Mesothelial cell of epicardium (in vitro differentiated cells): ENCODE data around the gene TAF9B. TPM values are rescaled to one million over a fixed set of nuclear protein-coding genes. Genes with fewer than 3 reads are reported as not detected.
"Not testable (repeated sequence)": the region's sequence is repeated elsewhere in the genome, so short reads cannot be mapped to it uniquely, and the experiment has no call there.

Experiments used
- DNase-seq, 2 experiments: peaks; one replicate each; pipeline ENCODE4 v3.0.0; 2021; ENCODE audit warnings: low spot score in 2 of 2; ENCODE audit not compliant: unreplicated experiment in 2 of 2
- H3K27ac Mint-ChIP-seq: 2 replicates; pipeline ENCODE4 v1.8.0; 2021; ENCODE audit warnings: mixed read lengths
- H3K27me3 Mint-ChIP-seq: 2 replicates; pipeline ENCODE4 v1.8.0; 2021; ENCODE audit warnings: low read depth, mixed read lengths
- H3K36me3 Mint-ChIP-seq: 2 replicates; pipeline ENCODE4 v1.8.0; 2021; ENCODE audit warnings: mixed read lengths
- H3K4me1 Mint-ChIP-seq: 2 replicates; pipeline ENCODE4 v1.8.0; 2021; ENCODE audit warnings: mixed read lengths
- H3K4me3 Mint-ChIP-seq: 2 replicates; pipeline ENCODE4 v1.8.0; 2021; ENCODE audit warnings: mild to moderate bottlenecking, moderate library complexity, mixed read lengths
- H3K9me3 Mint-ChIP-seq: 2 replicates; pipeline ENCODE4 v1.8.0; 2021; ENCODE audit warnings: mixed read lengths
- CTCF ChIP-seq: fragments of 200-600 bp; sonication (generic); IDR thresholded peaks from one replicate; pipeline ENCODE4 v1.5.0; 2021; ENCODE audit warnings: antibody characterized with exemption; ENCODE audit not compliant: unreplicated experiment
- total RNA-seq: library from RNA; stranded (reverse); gene quantifications from 3 replicates; pipeline ENCODE4 v1.2.1, GENCODE V29; 2021

Gene TAF9B
- total RNA-seq: 14.6 to 15.9 TPM (median 15.7 TPM) in 3 replicates

- H3K36me3 Mint-ChIP-seq: no peaks in the 10 kb centered on the region
- H3K27ac Mint-ChIP-seq: peak within 1 kb of the TSS; percentile 94
- DNase-seq: peak; percentile 48 to 74
- H3K4me1 Mint-ChIP-seq: no peaks in the 10 kb centered on the region
- H3K4me3 Mint-ChIP-seq: peak within 1 kb of the TSS; percentile 90
- TF ChIP-seq CTCF: no peak
- H3K9me3 Mint-ChIP-seq: peaks cover 15% of the 10 kb centered on the region
- no peaks in the 10 kb centered on the region for H3K27me3 Mint-ChIP-seq
Observed at GRCh38 chrX:78139160-78140123, at the start of gene TAF9B. TAF9B (minus strand) TSS chrX:78139650; CDS start chrX:78139611, 39 bp downstream.

- peaks cover 67% of the 10 kb centered on the region for H3K9me3 Mint-ChIP-seq
- no peaks in the 10 kb centered on the region for H3K36me3 Mint-ChIP-seq
- H3K4me3 Mint-ChIP-seq: no peak overlapping the region
- no peaks in the 10 kb centered on the region for H3K4me1 Mint-ChIP-seq
- no peak overlapping the region for H3K27ac Mint-ChIP-seq
- H3K27me3 Mint-ChIP-seq: no peaks in the 10 kb centered on the region
- DNase-seq: no peak
- TF ChIP-seq CTCF: no peak
Observed at GRCh38 chrX:78182881-78183280, 43.4 kb upstream of the TAF9B start.

- no peaks in the 10 kb centered on the region for H3K4me1 Mint-ChIP-seq
- H3K9me3 Mint-ChIP-seq: peaks cover 63% of the 10 kb centered on the region
- no peaks in the 10 kb centered on the region for H3K27me3 Mint-ChIP-seq
Observed at GRCh38 chrX:78181307-78181706, 41.9 kb upstream of the TAF9B start.

GRCh38 chrX:78168065-78168464 lies 28.6 kb upstream of the TAF9B start:
- H3K27ac Mint-ChIP-seq: no peak overlapping the region
- no peaks in the 10 kb centered on the region for H3K27me3 Mint-ChIP-seq
- no peak overlapping the region for H3K4me3 Mint-ChIP-seq
- no peaks in the 10 kb centered on the region for H3K4me1 Mint-ChIP-seq
- DNase-seq: no peak
- H3K36me3 Mint-ChIP-seq: no peaks in the 10 kb centered on the region
- peaks cover 19% of the 10 kb centered on the region for H3K9me3 Mint-ChIP-seq
- TF ChIP-seq CTCF: no peak

More at GRCh38 chrX:78181307-78181706, 41.9 kb upstream of the TAF9B start:
- no peak for TF ChIP-seq CTCF
- Mint-ChIP-seq H3K27ac (no peak overlapping the region), H3K4me3 (no peak overlapping the region), H3K36me3 (no peaks in the 10 kb centered on the region)
- DNase-seq: no peak

- H3K4me1 Mint-ChIP-seq: no peaks in the 10 kb centered on the region
- no peaks in the 10 kb centered on the region for H3K27me3 Mint-ChIP-seq
- no peak for DNase-seq
- TF ChIP-seq CTCF: no peak
- H3K4me3 Mint-ChIP-seq: no peak overlapping the region
- H3K9me3 Mint-ChIP-seq: peaks cover 35% of the 10 kb centered on the region
- H3K36me3 Mint-ChIP-seq: no peaks in the 10 kb centered on the region
- H3K27ac Mint-ChIP-seq: no peak overlapping the region
Observed at GRCh38 chrX:78165425-78165824, 26.0 kb upstream of the TAF9B start.

- not testable (repeated sequence) for H3K4me1 Mint-ChIP-seq, H3K27ac Mint-ChIP-seq, H3K4me3 Mint-ChIP-seq, DNase-seq, H3K36me3 Mint-ChIP-seq, H3K27me3 Mint-ChIP-seq
- peaks cover 47% of the 10 kb centered on the region for H3K9me3 Mint-ChIP-seq
Observed at GRCh38 chrX:78163175-78163574, 23.7 kb upstream of the TAF9B start.

GRCh38 chrX:78160711-78161110 lies 21.3 kb upstream of the TAF9B start:
- H3K27me3 Mint-ChIP-seq, H3K27ac Mint-ChIP-seq, H3K4me3 Mint-ChIP-seq, DNase-seq, H3K36me3 Mint-ChIP-seq, H3K4me1 Mint-ChIP-seq: not testable (repeated sequence)
- peaks cover 57% of the 10 kb centered on the region for H3K9me3 Mint-ChIP-seq

- not testable (repeated sequence) for H3K4me3 Mint-ChIP-seq, H3K36me3 Mint-ChIP-seq, H3K4me1 Mint-ChIP-seq, H3K27ac Mint-ChIP-seq, DNase-seq, H3K27me3 Mint-ChIP-seq
- H3K9me3 Mint-ChIP-seq: peaks cover 53% of the 10 kb centered on the region
Observed at GRCh38 chrX:78157846-78158245, 18.4 kb upstream of the TAF9B start.

- H3K4me3 Mint-ChIP-seq, H3K27me3 Mint-ChIP-seq, H3K27ac Mint-ChIP-seq, H3K4me1 Mint-ChIP-seq, DNase-seq, H3K36me3 Mint-ChIP-seq: not testable (repeated sequence)
- peaks cover 50% of the 10 kb centered on the region for H3K9me3 Mint-ChIP-seq
Observed at GRCh38 chrX:78157373-78157772, 17.9 kb upstream of the TAF9B start.
